ENCODE data around the gene ATIC.

Gene ATIC

GRCh38 chr2:215376103-215376780 lies 64.4 kb downstream of the ATIC start:
- DNase-seq (ENCODE audit: low read depth, low spot score): no peak

- no peak for DNase-seq (ENCODE audit: low read depth, low spot score)
Observed at GRCh38 chr2:215377283-215377682, 65.4 kb downstream of the ATIC start.

- DNase-seq (ENCODE audit: low read depth, low spot score): no peak
Observed at GRCh38 chr2:215378045-215378444, 66.2 kb downstream of the ATIC start.

GRCh38 chr2:215379039-215379438 lies 67.2 kb downstream of the ATIC start:
- no peak for DNase-seq (ENCODE audit: low read depth, low spot score)

- DNase-seq (ENCODE audit: low read depth, low spot score): no peak
Observed at GRCh38 chr2:215379948-215380347, 68.1 kb downstream of the ATIC start.

GRCh38 chr2:215380699-215381098 lies 68.8 kb downstream of the ATIC start:
- DNase-seq (ENCODE audit: low read depth, low spot score): no peak

GRCh38 chr2:215382011-215382410 lies 70.2 kb downstream of the ATIC start:
- DNase-seq (ENCODE audit: low read depth, low spot score): no peak

- DNase-seq (ENCODE audit: low read depth, low spot score): no peak
Observed at GRCh38 chr2:215382480-215382879, 70.6 kb downstream of the ATIC start.

GRCh38 chr2:215383652-215384279 lies 71.9 kb downstream of the ATIC start:
- DNase-seq (ENCODE audit: low read depth, low spot score): no peak

GRCh38 chr2:215384710-215385109 lies 72.9 kb downstream of the ATIC start:
- no peak for DNase-seq (ENCODE audit: low read depth, low spot score)

GRCh38 chr2:215386566-215386965 lies 74.7 kb downstream of the ATIC start:
- DNase-seq (ENCODE audit: low read depth, low spot score): no peak

- DNase-seq (ENCODE audit: low read depth, low spot score): no peak
Observed at GRCh38 chr2:215388002-215388728, 76.3 kb downstream of the ATIC start.

- DNase-seq (ENCODE audit: low read depth, low spot score): no peak
Observed at GRCh38 chr2:215390550-215390913, 78.7 kb downstream of the ATIC start.

GRCh38 chr2:215391531-215391930 lies 79.7 kb downstream of the ATIC start:
- DNase-seq (ENCODE audit: low read depth, low spot score): no peak

GRCh38 chr2:215392164-215392563 lies 80.3 kb downstream of the ATIC start:
- no peak for DNase-seq (ENCODE audit: low read depth, low spot score)

- DNase-seq (ENCODE audit: low read depth, low spot score): no peak
Observed at GRCh38 chr2:215392687-215393270, 80.9 kb downstream of the ATIC start.

- DNase-seq (ENCODE audit: low read depth, low spot score): no peak
Observed at GRCh38 chr2:215394102-215394805, 82.4 kb downstream of the ATIC start.

GRCh38 chr2:215395687-215396460 lies 84.0 kb downstream of the ATIC start:
- no peak for DNase-seq (ENCODE audit: low read depth, low spot score)

GRCh38 chr2:215396595-215397313 lies 84.9 kb downstream of the ATIC start:
- no peak for DNase-seq (ENCODE audit: low read depth, low spot score)

GRCh38 chr2:215397632-215398341 lies 85.9 kb downstream of the ATIC start:
- no peak for DNase-seq (ENCODE audit: low read depth, low spot score)

Data from astrocyte of the hippocampus (primary cell).